Measurements from ENCODE around the gene PFKP.

Gene PFKP

DNA sequence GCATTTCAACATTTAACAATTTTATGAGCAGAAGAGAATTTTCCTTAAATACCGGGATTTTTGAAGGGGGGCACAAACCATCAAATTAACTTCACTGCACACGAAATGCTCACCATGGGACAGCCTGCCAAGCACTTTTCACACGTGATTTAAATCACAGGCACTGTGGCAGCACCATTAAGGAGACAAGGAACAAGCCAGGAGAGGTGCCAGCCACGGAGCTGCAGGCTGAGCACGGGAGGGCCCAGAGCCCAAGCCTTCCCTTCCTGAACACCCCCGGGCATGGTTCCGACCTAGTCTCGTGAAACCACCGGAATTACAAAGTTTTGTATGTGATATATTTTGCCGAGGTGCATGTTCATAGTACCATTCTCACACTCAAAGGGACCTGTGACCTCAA is 91.8 kb downstream of the PFKP start:
- Histone ChIP-seq H3K4me1 (no peaks in the 10 kb centered on the region), H3K27ac (no peak overlapping the region), H3K9me3 (no peaks in the 10 kb centered on the region), H3K4me3 (no peak overlapping the region), H3K36me3 (peaks cover 92 to 98% (median 96%) of the 10 kb centered on the region in 3 donors), H3K27me3 (no peaks in the 10 kb centered on the region)
- TF ChIP-seq, protein P1, sequence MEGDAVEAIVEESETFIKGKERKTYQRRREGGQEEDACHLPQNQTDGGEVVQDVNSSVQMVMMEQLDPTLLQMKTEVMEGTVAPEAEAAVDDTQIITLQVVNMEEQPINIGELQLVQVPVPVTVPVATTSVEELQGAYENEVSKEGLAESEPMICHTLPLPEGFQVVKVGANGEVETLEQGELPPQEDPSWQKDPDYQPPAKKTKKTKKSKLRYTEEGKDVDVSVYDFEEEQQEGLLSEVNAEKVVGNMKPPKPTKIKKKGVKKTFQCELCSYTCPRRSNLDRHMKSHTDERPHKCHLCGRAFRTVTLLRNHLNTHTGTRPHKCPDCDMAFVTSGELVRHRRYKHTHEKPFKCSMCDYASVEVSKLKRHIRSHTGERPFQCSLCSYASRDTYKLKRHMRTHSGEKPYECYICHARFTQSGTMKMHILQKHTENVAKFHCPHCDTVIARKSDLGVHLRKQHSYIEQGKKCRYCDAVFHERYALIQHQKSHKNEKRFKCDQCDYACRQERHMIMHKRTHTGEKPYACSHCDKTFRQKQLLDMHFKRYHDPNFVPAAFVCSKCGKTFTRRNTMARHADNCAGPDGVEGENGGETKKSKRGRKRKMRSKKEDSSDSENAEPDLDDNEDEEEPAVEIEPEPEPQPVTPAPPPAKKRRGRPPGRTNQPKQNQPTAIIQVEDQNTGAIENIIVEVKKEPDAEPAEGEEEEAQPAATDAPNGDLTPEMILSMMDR (IDR thresholded peaks at IDR 0.05): no peak
- DNase-seq: no peak
- intact Hi-C loops (cut with DNase I; ENCODE audit: low total_unique reads): no loop called here

DNA sequence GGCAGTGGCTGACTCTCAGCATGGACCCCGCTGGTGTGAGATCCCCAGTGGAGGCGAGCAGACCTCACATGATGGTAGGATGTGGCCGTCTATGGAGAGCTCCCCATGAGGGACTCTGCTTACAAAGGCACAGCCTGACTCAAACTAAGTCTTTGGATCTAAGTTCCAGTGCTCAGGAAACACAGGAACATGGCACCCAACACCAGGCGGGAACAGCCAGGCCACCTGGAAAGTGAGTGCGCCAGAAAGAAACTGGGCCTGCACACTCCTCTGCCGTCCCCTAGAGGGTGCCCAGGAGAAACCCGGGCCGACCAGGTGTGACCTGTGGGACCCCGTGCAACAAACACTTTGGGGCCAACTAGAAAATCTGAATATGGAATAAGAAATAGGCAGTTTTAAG is 95.2 kb downstream of the PFKP start:
- no peak for DNase-seq
- intact Hi-C loops (cut with DNase I; ENCODE audit: low total_unique reads): no loop called here
- Histone ChIP-seq H3K4me3 (no peak overlapping the region), H3K27me3 (no peaks in the 10 kb centered on the region), H3K4me1 (no peaks in the 10 kb centered on the region), H3K36me3 (peaks cover 92 to 100% (median 96%) of the 10 kb centered on the region in 3 donors), H3K27ac (no peak overlapping the region), H3K9me3 (no peaks in the 10 kb centered on the region)
- TF ChIP-seq, protein P1 (IDR thresholded peaks at IDR 0.05): no peak

DNA sequence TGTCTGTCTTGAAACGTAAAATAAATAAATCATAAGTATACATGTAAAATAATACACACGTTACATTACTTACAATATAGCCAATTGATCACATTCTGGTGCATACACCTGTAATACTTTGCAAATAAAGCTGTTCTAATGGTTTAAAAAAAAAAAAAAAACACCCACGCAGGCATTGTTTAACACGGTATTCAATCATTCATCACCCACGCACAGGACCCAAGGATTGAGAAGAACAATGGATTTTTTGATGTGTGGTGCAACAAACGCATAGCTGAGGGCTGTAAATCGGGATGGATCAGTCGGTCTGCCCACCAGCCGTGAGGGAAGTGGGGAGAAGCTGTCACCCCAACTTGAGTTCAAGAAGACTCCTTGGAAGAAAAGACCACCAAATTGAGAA is 96.5 kb downstream of the PFKP start:
- Histone ChIP-seq H3K4me1 (no peaks in the 10 kb centered on the region), H3K4me3 (no peak overlapping the region), H3K9me3 (no peaks in the 10 kb centered on the region), H3K27ac (no peak overlapping the region), H3K36me3 (peaks cover 92 to 100% (median 99%) of the 10 kb centered on the region in 3 donors), H3K27me3 (no peaks in the 10 kb centered on the region)
- intact Hi-C loops (cut with DNase I; ENCODE audit: low total_unique reads): no loop called here
- TF ChIP-seq, protein P1 (IDR thresholded peaks at IDR 0.05): no peak
- DNase-seq: no peak

DNA sequence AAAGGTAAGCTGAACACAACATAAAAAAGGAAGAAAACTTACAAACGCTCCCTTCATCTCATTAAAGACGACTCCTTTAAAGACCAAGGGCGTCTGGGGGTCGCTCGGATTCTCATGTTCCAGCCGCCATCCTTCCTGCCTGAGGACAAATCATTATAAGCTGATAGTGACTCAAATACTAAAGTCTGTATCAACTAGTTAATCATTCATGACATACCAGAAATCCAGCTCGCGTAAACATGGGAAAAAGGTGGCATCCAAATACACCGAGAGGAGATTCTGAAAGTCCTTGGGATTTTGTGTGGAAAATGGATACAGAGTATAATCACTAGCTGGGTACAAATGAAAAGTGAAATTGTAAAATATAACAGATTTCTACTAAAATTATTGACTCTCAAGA is 97.8 kb downstream of the PFKP start:
- H3K27ac ChIP-seq: no peak overlapping the region
- H3K4me1 ChIP-seq: peaks cover 0 to 3% (median 2%) of the 10 kb centered on the region in 4 donors
- DNase-seq: no peak
- intact Hi-C loops (cut with DNase I; ENCODE audit: low total_unique reads): no loop called here
- no peak overlapping the region for H3K4me3 ChIP-seq
- TF ChIP-seq, protein P1 (IDR thresholded peaks at IDR 0.05): no peak
- peaks cover 90 to 99% (median 94%) of the 10 kb centered on the region in 3 donors for H3K36me3 ChIP-seq
- H3K9me3 ChIP-seq: no peaks in the 10 kb centered on the region
- H3K27me3 ChIP-seq: no peaks in the 10 kb centered on the region

DNA sequence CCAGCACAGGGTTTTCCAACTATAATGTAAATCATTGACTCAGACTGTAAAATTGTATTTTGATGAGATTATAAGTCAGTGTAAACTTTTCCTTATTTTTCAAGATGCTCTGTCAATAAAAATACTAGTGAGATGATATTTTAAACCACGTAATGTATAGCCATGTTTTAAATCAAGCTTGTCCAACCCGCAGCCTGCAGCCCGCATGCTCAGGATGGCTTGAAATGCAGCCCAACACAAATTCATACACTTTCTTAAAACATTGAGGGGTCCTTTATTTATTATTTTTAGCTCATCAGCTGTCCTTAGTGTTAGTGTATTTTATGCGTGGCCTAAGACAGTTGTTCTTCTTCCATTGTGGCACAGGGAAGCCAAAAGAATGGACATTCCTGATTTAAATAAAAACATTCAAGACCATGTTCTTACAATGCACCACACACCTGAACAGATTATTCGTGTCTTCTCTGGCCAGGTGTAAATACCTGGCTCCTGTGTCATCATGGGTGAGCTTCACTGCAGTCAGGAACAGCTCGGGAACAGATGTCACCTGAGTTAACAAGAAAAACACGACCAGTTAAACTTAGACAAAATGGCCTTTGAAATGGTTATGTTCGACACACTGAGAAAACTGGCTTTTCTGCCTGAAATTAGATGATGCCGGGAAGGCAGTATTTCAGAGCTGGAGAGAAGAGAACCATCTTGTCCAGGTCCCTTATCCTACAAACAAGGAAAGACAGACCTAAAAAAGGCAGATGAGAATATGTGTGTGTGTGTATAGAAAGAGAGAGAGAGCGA is 99.3 kb downstream of the PFKP start:
- intact Hi-C loops (cut with DNase I; ENCODE audit: low total_unique reads): no loop called here
- no peak for DNase-seq
- H3K9me3 ChIP-seq: no peaks in the 10 kb centered on the region
- no peaks in the 10 kb centered on the region for H3K27me3 ChIP-seq
- H3K4me3 ChIP-seq: no peak overlapping the region
- TF ChIP-seq, protein P1 (IDR thresholded peaks at IDR 0.05): no peak
- no peak overlapping the region for H3K27ac ChIP-seq
- peaks cover 0 to 15% (median 14%) of the 10 kb centered on the region in 4 donors for H3K4me1 ChIP-seq
- peaks cover 80 to 84% (median 81%) of the 10 kb centered on the region in 3 donors for H3K36me3 ChIP-seq

All from tibial artery (tissue), 4 donors.